ENCODE data around the gene NOP10. TPM values are rescaled to one million over a fixed set of nuclear protein-coding genes. Genes with fewer than 3 reads are reported as not detected.

NOP10 gene
- total and polyA plus RNA-seq, 2 of the 13 experiments (the other 11 are each of a cell fraction or from before 2014, with no cell fraction given), result 239 to 369 TPM

DNA sequence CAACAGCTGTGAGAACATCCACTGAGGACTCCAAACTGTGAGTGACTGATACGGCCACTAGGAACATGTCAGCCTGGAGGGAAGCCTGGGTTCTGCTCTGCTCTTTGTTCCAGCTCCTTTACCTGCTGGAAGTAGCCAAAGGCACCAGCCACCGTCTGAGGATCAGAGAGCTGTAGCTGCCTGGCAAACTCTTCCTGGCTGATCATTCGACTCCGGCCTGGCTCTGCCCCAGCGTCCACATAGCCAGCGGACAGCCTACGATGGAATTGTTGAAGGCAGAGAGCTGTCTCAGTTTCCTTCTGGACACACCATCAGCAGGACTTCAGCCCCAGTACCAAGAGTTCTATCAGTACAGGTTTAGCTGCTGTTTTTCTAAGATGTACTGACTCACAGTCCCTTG, 18.3 kb upstream of the NOP10 start (continued):
- TF ChIP-seq, protein P1, sequence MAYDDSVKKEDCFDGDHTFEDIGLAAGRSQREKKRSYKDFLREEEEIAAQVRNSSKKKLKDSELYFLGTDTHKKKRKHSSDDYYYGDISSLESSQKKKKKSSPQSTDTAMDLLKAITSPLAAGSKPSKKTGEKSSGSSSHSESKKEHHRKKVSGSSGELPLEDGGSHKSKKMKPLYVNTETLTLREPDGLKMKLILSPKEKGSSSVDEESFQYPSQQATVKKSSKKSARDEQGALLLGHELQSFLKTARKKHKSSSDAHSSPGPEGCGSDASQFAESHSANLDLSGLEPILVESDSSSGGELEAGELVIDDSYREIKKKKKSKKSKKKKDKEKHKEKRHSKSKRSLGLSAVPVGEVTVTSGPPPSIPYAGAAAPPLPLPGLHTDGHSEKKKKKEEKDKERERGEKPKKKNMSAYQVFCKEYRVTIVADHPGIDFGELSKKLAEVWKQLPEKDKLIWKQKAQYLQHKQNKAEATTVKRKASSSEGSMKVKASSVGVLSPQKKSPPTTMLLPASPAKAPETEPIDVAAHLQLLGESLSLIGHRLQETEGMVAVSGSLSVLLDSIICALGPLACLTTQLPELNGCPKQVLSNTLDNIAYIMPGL (CRISPR knock-in tag; IDR thresholded peaks at IDR 0.05; ENCODE audit: borderline replicate concordance in 1 of 2, low read depth in 1 of 2), result no peak
- TF ChIP-seq ZNF343 (CRISPR knock-in tag; IDR thresholded peaks at IDR 0.05) (no peak), TCF7 (IDR thresholded peaks at IDR 0.05; ENCODE audit: low read depth) (no peak), NCOA2 (CRISPR knock-in tag; IDR thresholded peaks at IDR 0.05) (no peak), BRD4 (CRISPR knock-in tag; IDR thresholded peaks at IDR 0.05) (no peak)
- TF ChIP-seq, protein P2, sequence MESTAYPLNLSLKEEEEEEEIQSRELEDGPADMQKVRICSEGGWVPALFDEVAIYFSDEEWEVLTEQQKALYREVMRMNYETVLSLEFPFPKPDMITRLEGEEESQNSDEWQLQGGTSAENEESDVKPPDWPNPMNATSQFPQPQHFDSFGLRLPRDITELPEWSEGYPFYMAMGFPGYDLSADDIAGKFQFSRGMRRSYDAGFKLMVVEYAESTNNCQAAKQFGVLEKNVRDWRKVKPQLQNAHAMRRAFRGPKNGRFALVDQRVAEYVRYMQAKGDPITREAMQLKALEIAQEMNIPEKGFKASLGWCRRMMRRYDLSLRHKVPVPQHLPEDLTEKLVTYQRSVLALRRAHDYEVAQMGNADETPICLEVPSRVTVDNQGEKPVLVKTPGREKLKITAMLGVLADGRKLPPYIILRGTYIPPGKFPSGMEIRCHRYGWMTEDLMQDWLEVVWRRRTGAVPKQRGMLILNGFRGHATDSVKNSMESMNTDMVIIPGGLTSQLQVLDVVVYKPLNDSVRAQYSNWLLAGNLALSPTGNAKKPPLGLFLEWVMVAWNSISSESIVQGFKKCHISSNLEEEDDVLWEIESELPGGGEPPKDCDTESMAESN (CRISPR knock-in tag; conservative IDR thresholded peaks at IDR 0.05), result no peak
- TF ChIP-seq, protein P3, sequence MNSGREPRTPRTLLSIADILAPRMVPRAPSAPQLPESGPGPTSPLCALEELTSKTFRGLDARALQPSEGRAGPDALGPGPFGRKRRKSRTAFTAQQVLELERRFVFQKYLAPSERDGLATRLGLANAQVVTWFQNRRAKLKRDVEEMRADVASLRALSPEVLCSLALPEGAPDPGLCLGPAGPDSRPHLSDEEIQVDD (CRISPR knock-in tag; IDR thresholded peaks at IDR 0.05; ENCODE audit: borderline replicate concordance), result no peak

DNA sequence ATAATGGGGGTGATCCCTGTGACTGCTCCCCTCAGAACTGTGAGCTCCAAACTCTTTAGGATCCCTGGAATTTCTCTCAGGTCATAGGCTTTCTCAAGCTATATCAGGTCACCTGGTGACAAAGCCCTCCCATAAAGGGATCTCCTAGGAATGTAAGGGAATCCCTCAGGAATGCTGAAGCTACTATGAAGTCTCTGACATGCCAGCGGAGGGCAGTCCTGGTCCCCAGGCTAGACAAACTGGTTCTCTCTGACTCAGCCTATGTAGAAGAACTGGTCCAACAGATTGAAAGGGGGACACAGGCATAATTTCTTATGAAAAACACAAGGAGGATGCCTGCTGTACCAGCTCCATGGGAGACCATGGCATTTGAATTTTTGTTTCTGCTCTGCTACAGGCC, 17.4 kb upstream of the NOP10 start:
- H4K20me1 ChIP-seq (ENCODE audit: insufficient read depth, low read length), result no peaks in the 10 kb centered on the region
- POLR2A ChIA-PET, result interaction anchor here (0.8 kb wide), 1 partner anchor 17 kb away, joined by 3 read pairs; the partner anchor contains the start of genes NOP10 and NUTM1
- ATAC-seq, result no peak
- intact Hi-C loops (cut with micrococcal nuclease; ENCODE audit: unreplicated experiment) (no loop called here), in situ Hi-C loops (cut with HindIII; ENCODE audit: extremely low pct_ligation_motif_present, low pct_unique_long_range_greater_than_20kb) (loop anchor here (10.0 to 25.0 kb wide), 2 partner anchors 75 to 298 kb away; partner anchors contain the start of gene GOLGA8A)
- FAIRE-seq, result no peak
- no peak overlapping the region for H3K4me2 ChIP-seq (ENCODE audit: low read depth, low read length)
- no TSS peak for BruUV-seq (replicated peaks)
- peaks cover 2% of the 10 kb centered on the region for H3K4me1 ChIP-seq (ENCODE audit: insufficient read depth, low read length)
- no peaks in the 10 kb centered on the region for H3K9me3 ChIP-seq (ENCODE audit: low read length)
- H3K9ac ChIP-seq (ENCODE audit: insufficient read depth, low read depth, low read length), result no peak overlapping the region
- no peak overlapping the region for H3K27ac ChIP-seq (ENCODE audit: extremely low read length, insufficient read depth, low read length)
- CTCF ChIA-PET (ENCODE audit: low intra/inter-chr PET ratio, low total read pairs), result no interaction called here
- 100% methylated on average over 1 of the region's 1 CpG for WGBS (ENCODE audit: low lambda C conversion rate)
- H3K36me3 ChIP-seq (replicated peaks in 1 of 2; ENCODE audit: control insufficient read depth in 1 of 2, insufficient read depth in 2 of 2, low read length in 2 of 2), result peaks cover 3 to 7% of the 10 kb centered on the region in 2 experiments; a peak in 3 of 5 replicates
- DNase-seq (ENCODE audit: low spot score), result no peak
- no peaks in the 10 kb centered on the region for H3K27me3 ChIP-seq (ENCODE audit: control insufficient read depth in 1 of 2, insufficient read depth in 2 of 2, low read length in 2 of 2)
- no peak overlapping the region for H2AFZ ChIP-seq (ENCODE audit: low read length)
- no peak overlapping the region for H3K4me3 ChIP-seq (replicated peaks in 1 of 3; ENCODE audit: insufficient read depth in 1 of 3, low read depth in 2 of 3, low read length in 3 of 3)
- peaks cover 2% of the 10 kb centered on the region for H3K79me2 ChIP-seq (ENCODE audit: insufficient read depth, low read length)
- TF ChIP-seq, protein P4, sequence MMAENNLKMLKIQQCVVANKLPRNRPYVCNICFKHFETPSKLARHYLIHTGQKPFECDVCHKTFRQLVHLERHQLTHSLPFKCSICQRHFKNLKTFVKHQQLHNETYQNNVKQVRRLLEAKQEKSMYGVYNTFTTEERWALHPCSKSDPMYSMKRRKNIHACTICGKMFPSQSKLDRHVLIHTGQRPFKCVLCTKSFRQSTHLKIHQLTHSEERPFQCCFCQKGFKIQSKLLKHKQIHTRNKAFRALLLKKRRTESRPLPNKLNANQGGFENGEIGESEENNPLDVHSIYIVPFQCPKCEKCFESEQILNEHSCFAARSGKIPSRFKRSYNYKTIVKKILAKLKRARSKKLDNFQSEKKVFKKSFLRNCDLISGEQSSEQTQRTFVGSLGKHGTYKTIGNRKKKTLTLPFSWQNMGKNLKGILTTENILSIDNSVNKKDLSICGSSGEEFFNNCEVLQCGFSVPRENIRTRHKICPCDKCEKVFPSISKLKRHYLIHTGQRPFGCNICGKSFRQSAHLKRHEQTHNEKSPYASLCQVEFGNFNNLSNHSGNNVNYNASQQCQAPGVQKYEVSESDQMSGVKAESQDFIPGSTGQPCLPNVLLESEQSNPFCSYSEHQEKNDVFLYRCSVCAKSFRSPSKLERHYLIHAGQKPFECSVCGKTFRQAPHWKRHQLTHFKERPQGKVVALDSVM (CRISPR knock-in tag; IDR thresholded peaks at IDR 0.05), result no peak
- no peak for TF ChIP-seq SMYD3 (CRISPR knock-in tag; IDR thresholded peaks at IDR 0.05)
- TF ChIP-seq IRF2 (CRISPR knock-in tag; IDR thresholded peaks at IDR 0.05), result no peak
- no peak for TF ChIP-seq KDM5A (IDR thresholded peaks at IDR 0.05; ENCODE audit: borderline replicate concordance, low read length)
- no peak for TF ChIP-seq ZNF33A (CRISPR knock-in tag; IDR thresholded peaks at IDR 0.05; ENCODE audit: borderline replicate concordance)
- TF ChIP-seq, protein P5, sequence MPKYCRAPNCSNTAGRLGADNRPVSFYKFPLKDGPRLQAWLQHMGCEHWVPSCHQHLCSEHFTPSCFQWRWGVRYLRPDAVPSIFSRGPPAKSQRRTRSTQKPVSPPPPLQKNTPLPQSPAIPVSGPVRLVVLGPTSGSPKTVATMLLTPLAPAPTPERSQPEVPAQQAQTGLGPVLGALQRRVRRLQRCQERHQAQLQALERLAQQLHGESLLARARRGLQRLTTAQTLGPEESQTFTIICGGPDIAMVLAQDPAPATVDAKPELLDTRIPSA (CRISPR knock-in tag; IDR thresholded peaks at IDR 0.05; ENCODE audit: borderline replicate concordance), result no peak
- no peak for TF ChIP-seq SOX5 (CRISPR knock-in tag; IDR thresholded peaks at IDR 0.05; ENCODE audit: borderline replicate concordance)
- TF ChIP-seq ARNT (IDR thresholded peaks at IDR 0.05), result no peak
- no peak for TF ChIP-seq EEA1 (CRISPR knock-in tag; IDR thresholded peaks at IDR 0.05; ENCODE audit: borderline replicate concordance)
- TF ChIP-seq, protein P6, sequence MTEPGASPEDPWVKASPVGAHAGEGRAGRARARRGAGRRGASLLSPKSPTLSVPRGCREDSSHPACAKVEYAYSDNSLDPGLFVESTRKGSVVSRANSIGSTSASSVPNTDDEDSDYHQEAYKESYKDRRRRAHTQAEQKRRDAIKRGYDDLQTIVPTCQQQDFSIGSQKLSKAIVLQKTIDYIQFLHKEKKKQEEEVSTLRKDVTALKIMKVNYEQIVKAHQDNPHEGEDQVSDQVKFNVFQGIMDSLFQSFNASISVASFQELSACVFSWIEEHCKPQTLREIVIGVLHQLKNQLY (CRISPR knock-in tag; IDR thresholded peaks at IDR 0.05), result no peak
